Stimulated activated naive CD4-positive, alpha-beta T cell treated with Interleukin-2 at 50 U/mL for 16 hours (primary cell): Measurements from ENCODE around the gene KLHL1.

ENCODE experiments used
- DNase-seq: peaks from one replicate; lab custom pipeline; 2025; lab: John Stamatoyannopoulos, UW

Gene KLHL1

DNA sequence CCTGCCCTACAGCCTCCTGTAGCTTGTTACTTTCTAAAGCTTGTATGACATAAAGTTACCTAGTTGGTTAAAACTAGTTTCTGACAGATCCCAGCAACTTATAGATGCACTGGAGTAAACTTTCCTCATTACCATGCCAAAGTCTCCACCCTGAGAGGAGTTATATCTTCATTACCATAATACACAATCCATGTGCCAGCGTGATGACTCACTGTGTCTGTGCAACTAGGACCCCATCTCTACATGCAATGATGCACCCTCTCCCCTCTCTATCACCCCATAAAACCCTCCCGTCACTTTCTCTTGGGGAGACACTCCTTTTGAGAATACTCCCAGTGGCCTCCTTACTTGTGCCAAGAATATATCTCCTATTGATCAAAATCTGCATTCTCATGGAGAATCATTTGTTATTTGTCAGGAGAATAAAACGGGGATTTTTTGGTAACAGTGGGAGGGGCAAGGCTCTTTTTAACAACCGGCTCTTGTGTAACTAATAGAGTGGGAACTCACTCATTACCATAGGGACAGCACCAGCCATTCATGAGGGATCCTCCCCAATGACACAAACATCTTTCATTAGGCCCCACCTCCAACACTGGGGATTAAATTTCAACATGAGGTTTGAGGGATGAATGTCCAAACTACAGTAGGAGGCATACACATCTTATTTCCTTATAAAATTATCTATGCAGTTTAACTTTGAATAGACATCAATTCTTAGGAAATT lies 235.8 kb downstream of the KLHL1 start:
- DNase-seq = no peak

DNA sequence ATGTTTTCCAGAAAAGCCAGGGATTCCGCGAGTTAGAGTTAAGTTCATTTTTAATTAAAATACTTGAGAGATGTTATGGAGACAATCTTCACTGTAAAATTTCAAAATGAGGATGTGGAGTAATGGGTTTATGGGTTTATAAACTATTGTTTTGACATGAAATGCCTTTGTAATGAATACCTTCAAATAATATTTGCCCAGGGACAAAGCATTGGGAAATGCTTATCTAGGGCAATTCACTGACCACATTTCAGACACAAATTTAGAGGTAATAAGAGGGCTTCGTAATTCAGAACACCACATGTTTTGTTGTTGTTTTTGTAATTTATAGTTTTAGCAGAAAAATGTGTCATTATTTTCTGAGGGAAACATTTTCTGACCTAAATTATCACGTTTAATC lies 241.7 kb downstream of the KLHL1 start:
- no peak for DNase-seq

DNA sequence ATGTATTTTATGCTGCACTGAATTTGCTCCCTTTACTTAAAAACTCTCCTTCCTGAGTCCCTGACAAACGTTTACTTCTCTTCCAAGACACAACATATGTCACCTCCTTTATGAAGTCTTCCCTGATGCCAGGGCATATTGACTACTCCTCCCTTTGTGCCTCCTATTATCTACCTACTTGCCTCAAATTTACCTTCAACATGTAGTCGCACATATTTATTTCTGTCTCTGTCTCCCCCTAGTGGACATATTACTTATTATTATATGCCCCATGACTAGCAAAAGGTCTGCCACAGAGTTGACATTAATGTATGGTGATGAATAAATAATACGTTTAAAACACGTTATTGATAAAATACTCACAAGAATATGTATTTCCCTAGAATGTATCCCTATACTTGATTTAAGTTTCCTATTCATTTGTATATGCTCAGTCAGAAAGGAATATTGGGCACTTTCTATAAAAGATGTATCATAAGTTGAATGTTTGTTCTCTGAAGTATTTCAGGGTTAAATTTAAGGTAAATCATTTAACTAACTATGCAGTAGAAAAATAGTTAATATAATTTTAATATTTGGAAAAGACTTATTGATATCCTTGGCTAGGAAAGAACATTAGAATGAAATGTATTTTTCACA lies 250.9 kb downstream of the KLHL1 start:
- no peak for DNase-seq

DNA sequence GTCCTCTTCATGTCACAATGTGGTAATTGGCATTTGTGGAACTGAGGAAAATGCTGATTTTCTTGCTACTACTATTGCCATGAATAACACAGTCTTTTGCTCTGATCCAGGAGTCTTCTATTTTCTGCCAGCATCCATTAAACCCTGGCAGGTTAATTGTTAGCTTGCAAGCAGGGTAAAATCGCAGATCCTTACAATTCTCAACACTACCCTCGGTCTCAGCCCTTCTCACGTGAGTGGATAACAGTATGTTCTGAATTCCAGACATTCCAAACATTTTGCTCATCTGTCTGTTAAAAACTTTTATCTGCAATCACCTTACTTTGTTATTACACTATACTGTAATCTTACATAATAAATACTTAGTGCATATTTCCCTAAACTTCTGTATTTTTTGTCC lies 251.9 kb downstream of the KLHL1 start:
- DNase-seq = no peak

DNA sequence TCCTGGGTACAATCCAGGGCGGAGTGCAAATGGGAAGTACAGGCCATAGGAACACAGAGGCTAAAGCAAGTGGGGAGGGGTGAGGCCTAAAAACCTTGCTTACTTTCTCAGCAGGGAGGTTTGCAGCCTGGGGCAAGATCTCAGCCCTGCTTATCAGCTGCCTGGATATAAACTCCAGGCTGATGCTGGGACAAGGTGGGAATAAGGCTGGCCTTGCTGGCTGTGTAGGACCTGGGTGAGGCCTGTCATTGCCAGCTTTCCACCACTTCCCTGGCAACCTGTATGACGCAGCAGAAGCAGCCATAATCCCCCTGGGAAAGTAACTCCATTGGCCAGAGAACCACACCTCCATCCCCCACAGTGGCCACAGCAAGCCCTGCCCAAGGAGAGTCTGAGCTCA lies 279.7 kb downstream of the KLHL1 start:
- DNase-seq = no peak

DNA sequence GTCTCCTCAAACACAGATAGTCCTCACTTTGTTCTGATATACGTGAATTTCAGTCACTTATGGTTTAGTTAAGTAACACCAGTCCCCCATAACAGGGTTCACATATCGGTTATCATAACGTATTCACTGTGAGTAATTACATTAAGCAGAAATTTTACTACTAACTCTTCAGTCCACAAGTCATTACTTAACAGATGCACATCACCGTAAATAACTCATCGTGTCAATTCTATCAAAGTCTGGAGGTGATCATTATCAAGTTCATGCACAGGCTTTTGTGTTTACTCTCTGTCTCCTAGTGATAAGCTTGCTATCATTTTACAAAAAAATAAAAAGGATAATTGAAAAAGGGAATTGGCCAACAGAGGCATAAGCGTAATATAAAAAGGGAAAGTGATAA lies 288.1 kb downstream of the KLHL1 start:
- no peak for DNase-seq

DNA sequence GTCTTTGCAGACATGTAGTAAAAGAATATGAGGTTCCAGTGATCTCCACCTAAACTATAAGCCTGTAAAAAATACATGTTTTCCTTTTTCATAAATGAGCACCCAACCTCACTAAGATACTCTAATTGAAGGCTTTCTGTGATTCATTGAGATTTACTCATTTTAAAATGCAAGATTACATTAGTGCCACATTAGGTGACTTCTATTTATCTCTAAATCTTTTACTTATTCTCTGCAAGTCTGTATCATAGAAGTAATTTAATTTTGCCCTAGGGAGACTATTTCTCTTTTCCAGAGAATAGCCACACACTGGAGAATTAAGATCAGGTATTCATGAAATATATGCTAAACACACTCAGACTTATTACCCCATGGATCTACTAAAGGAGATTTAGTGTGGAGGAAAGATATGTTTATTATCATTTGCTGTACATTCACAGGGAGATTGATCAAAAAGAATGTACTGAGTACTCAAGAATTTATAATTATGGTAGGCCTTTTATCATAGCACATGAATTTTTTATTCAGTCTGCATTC lies 290.9 kb downstream of the KLHL1 start:
- no peak for DNase-seq

DNA sequence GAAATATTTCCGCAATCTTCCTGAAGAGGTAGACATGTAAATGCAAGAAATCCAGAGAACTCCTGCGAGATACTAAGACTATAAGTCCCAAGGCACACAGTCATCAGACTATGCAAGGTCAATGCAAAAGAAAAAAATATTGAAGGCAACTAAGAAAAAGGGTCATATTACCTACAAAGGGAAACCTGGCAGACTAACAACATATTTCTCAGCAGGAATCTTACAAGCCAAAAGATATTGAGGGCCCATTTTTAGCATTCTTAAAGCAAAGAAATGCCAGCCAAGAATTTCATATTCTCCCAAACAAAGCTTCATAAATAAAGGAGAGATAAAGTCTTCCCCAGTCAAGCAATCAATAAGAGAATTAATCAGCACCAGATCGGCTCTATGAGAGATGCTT lies 299.1 kb downstream of the KLHL1 start:
- DNase-seq = no peak

DNA sequence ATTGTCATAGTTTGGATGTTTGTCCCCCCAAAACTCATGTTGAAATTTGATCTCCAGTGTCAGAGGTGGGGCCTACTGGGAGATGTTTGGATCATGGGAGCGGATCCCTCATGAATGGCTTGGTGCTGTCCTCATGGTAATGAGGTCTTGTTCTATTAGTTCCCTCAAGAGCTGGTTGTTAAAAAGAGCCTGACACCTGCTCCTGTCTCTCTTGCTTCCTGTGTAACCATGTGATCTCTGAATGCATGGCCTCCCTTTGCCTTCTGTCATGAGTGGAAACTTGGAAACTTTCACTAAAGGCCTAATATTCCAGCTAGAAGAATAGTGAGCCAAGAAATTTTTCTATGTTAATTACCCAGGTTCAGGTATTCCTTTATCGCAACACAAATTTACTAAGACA lies 312.0 kb downstream of the KLHL1 start:
- DNase-seq = no peak

DNA sequence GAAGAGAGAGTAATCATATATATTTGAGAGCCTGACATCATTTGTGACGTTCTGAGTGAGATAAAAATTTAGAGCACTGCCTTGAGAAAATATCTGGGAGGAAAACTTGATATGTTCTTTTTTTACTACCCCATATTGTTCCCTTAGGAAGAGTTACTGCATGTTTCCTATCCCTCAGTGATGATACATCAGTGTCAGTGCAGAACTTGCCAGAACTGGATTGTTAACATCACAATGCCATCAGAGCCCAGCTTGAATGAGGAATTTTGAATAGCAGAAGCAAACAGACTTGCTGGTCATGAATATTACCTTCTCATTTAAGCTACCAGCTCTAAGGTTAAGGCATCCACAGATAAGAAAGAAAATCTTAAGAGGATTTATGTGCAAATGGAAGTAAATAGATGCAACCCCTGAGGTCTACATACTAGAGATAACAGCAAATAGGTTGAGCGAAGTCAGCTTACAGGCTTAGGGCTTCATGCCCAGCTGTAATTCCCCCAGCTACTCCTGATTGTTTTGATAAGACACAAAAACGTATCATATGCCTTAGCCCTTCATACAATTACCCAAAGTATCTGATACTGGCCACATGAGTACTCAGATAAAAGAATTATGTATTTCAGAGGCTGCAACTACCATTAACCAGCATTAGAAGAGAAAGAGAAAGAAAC lies 314.3 kb downstream of the KLHL1 start:
- no peak for DNase-seq

DNA sequence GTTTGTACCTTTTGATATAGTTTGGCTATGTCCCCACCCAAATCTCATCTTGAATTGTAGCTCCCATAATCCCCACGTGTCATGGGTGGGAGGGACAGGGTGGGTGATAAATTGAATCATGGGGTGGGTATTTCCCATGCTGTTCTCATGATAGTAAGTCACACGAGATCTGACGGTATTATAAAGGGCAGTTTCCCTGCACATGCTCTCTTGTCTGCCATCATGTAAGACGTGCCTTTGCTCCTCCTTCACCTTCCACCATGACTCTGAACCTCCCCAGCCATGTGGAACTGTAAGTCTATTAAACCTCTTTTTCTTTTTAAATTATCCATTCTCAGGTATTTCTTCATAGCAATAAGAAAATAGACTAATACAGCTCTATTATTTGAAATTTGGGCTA lies 331.3 kb downstream of the KLHL1 start:
- DNase-seq = no peak

DNA sequence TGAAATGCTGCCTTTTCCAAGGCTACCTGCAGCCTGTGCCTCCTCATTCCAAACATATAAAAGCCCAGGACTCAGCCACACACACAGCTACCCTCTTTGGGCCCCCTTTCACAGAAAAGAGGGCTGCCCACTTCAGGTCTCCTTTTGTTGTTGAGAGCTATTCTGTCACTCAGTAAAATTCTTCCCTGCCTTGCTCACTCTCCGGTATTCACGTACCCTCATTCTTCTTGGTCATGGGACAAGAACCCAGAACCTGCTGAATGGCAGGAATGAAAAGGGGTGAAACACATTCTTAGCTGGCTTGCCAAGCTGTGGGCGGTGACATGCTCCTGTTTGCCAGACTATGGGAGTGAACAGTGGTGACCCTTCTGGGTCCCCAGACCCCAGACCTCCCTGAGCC lies 338.6 kb downstream of the KLHL1 start:
- DNase-seq = no peak

DNA sequence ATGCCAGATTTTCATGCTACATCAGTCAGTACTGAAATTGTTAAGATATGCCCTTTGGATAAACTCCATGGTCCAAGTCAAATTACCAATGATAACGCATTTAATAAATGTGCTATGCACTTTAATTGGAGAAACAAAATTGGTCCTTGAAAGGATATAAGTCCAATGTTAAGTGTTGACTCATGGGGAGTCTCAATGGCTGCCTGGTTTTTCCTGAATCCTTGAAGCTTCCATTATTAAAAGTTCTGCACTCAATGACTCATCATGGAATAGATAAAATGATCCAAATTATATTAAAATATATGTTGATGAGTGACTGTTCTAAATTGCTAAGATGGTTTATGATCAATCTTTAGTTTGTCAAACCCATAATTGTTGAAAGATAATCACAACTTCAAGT lies 346.7 kb downstream of the KLHL1 start:
- no peak for DNase-seq

DNA sequence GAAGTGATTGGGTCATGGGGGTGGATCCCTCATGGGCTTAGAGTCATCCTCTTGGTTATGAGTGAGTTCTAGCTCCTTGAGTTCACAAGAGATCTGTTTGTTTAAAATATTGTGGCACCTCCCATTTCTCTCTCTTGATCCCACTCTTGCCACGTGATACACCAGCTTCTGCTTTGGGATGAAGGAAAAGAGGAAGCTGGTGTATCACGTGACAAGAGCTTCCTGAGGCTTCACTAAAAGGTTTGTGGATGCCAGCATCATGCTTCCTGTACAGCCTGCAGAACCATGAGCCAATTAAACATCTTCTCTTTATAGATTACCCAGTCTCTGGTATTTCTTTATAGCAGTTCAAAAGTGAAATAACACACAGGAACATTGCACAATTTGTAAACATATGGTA lies 353.2 kb downstream of the KLHL1 start:
- DNase-seq = no peak

DNA sequence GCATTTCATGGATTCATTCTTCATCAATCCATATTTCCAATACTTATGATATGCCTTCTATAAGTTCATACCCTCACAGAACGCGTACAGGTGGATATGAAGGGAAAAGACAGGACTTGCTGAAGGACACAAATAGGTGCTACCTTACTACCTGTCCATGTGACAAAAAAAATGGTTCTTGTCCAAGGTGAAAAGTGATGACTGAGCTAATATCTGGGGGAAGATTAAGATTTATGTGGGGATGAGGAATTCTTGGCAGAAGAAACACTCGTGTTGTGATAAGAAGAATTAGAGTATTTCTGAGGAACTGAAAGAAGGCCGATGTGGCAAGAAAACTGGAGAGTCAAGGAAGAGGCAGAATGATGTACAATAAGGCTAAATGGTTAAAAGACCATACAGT lies 357.0 kb downstream of the KLHL1 start:
- no peak for DNase-seq

DNA sequence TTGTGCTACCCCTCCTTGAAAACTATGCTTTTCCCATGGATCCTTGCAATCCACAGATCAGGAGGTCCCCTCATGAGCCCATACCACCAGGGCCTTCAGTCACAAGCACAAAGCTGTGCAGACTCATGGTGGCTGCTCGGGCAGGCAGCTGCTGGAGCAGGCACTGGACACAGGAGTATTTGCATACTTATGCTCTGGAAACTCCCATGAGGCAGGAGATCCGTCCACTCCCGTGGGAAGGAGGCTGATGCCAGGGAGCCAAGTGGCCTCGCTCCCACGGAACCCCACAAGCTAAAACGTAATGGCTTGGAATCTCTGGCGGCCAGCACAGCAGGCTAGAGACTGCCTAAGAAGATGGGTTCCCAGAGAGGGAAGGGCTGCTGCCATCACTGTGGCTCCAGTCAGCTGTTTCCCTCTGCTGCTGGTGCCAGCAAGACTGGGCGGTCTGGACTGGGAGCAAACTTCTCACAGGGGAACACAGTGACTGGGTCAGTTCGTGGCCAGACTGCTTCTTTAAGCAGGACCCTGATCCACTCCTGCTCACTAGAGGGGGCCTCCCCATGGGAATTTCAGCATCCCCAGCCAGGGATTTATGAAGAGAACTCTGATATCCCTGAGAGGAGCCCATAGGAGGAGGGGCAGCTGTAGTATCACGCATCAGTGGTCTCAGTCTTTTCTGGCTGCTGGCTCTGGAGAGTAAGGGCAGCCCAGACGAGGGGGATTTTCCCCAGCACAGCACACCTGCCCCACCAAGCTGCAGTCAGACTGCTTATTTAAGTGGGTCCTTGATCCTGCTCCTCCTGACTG lies 370.9 kb downstream of the KLHL1 start:
- DNase-seq = no peak

DNA sequence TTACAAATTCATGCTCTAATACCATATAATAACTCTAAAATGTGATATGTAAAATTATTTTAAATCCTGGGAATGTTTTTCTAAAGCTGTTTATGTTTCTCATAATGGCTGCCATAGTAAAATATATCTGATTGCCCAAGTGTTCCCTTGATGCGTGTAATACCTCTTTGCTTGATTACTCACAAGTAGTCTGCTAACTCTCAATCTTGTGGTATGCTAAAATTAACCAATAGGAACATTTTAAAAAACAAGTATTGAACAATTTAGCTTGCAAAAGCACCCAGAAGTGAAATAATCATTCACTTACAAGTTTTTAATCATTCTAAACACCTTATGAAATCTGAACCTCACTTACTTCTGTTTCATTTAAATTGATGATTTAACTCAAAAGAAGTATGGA lies 386.6 kb downstream of the KLHL1 start:
- DNase-seq = no peak

DNA sequence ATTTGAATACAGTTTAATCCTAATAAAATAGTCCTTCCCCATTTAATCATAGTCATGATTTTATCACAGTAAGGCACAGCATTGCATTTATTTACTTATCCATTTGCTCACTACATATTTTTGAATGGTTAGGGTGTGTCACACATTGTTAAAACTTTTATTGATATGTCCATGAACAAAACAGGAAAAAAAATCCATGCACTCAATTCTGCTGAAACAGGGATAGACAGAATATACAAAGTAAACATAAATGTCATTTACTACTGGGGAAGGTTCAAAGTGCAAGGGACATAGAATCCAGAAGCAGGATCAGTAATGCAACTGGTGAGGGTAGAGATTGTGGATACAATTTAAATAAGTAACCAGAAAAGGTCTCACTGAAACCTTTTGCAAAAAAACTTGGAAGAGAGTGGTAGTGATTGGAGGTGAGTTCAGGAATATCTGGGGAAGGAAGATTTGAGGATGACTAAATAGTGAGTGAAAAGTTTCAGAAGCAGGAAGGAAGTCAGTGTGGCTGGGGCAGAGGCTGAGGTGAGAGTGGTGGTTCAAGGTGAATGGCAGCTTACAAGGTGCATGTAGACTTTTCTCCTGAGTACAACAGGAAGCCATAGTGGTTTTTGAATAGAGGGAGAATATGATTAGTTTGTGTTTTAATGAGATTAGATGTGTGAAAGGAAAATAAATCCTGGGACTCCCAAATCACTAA lies 387.8 kb downstream of the KLHL1 start:
- no peak for DNase-seq

DNA sequence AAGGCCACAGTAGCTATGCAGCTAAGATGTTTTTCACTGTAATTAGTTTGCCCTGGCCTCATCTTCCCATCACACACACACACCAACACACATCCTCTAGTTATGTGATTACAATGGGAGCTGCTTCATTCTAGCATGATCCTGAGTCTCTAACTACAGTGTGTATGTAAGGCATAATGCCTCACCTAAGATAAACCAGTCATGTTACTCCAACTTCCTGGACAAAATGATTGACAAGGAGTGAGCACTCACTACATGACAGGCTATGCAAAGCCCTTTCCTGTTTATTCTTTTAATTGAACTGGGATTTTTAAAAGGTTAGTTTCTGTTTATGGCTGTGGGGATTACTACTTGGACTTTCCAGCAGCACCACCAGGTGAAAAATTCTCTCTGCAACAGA lies 401.4 kb downstream of the KLHL1 start:
- DNase-seq = no peak

DNA sequence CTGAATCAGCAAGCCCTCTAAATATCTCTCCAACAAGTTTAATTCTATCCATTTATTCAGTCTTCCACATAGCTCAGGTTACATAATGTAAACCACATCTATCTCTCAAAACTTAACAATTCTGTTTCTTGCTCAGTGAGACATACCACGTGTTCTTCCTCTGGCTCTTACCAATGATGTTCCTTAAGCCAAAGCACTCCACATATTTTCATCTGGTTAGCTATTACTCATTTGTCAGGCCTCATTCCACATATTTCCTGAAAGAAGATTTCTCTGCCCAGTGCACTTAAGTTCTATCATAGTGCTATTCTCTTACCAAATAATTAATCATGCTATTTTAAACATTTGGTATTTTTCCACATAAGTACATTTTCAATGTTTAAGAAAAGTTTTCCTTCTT lies 403.9 kb downstream of the KLHL1 start:
- no peak for DNase-seq

DNA sequence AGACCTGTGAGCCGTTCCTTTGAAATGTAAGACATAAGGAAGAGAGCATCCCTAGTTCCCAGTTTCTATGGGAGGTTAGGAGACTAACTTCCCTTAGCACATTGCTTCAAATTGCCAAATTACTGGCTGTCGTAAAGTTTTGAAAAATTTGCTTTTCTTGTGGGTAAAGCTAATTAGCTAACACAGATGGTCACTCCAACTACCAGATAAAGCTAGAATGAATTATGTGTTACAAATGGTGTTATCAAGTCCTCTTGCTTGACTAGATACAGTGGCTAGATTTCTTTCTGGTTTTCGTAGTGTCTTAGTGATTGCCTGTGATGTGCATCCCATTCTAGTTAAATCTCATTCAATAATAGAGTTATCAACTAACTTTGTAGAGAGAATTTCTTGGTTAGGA lies 417.3 kb downstream of the KLHL1 start:
- no peak for DNase-seq
